HFF-Myc (cell line): ENCODE measurements around the gene GLB1L2.

Source experiments
- DNase-seq: peaks from one replicate; pipeline ENCODE4 v3.0.0-alpha.2; 2011; ENCODE audit warnings: low read depth; ENCODE audit errors: extremely low read depth
- H3K4me3 ChIP-seq: replicated peaks from 2 replicates; pipeline ENCODE4 v1.5.1; 2011; ENCODE audit warnings: low read depth, mild to moderate bottlenecking, control low read depth, low read length
- CTCF ChIP-seq: IDR thresholded peaks from 2 replicates; pipeline ENCODE4 v1.5.1; 2012; ENCODE audit warnings: mild to moderate bottlenecking, low read depth, low read length, control low read depth; ENCODE audit errors: missing control alignments

GLB1L2 gene

DNA sequence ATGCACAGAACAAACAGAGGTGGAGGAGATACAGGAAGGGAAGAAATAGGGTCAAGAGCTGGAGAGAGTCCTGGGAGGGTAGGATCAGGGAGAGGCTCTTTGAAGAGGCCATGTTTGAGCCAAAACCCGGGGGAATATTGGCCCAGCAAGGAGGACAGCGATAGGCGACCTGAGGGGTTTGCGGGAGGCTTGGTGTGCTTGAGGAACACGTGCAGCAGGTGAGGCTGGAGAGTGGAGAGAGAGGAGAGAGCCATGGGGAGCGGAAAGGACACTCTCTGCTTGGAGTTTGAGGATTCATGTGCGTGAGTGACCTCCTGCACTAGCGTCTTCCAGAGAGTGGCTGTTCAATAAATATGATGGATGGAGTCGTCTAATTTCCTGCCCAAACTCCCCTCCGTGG lies 84.9 kb downstream of the GLB1L2 start:
- TF ChIP-seq CTCF, result no peak
- no peak overlapping the region for H3K4me3 ChIP-seq
- DNase-seq, result no peak

DNA sequence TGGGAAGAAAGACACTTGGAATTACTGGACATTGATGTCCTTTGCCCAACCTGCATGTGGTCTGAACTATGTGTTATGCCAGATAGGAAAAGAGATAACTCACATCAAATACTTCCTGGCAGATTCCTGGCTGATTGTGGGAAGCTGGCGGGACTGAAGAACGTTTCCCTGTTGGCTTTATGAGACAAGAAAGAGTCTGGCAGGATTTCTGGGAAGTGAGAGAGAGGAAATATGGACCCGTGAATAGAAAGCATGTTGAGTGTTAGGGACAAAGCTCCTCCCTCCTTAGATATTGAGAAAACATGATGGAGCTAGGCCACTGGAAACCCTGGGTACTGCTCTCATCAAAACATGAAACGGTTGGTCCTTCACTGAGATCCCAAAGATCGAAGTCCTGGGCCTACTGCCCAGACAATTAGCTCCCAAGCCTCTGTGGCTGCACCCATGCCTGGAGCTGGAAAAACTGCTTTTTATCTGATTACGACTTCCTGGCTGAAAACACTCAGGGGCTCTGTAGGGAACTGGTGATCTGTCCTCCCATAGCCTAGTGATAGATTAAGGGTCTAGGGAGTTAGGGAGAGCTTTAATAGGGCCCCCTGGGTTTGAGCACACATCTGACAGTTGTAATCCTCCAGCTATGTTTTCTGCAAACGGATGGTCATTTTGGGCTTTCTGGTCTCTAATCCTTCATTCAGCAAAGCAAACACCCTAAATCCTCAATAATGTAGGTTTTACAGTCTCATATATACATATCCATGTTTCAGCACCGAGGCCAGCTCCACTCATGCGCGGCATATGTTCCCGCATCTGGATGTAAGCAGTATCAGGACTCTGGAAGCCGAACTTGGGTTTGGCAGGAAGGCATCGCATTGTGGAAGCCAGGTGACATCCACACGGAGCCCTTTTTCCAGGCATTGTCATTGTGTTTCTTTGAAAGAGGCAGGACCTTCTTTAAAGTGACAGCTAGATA lies 86.4 kb downstream of the GLB1L2 start:
- H3K4me3 ChIP-seq, result no peak overlapping the region
- no peak for TF ChIP-seq CTCF
- peak; percentile 6 for DNase-seq

GRCh38 chr11:134423106-134423505 lies 91.3 kb downstream of the GLB1L2 start:
- TF ChIP-seq CTCF, result no peak
- no peak overlapping the region for H3K4me3 ChIP-seq
- no peak for DNase-seq

DNA sequence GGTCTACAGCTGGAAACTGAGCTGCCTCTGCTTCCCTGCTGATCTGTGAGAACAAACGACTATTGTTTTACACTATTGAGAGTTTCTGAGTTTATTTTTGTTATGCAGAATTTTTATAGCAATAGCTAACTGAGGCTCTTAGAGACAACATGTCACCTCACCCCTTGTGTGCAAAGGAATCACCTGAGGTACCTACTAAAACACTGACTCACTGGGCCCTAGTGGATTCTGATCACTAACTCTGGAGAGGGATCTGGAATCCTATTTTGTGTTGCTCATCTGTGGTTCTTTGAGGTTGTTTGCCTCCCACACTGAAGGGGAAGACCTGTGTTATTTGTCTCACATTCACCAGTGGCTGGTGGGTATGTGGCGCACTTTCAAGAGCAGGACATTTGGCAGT lies 93.6 kb downstream of the GLB1L2 start:
- H3K4me3 ChIP-seq, result no peak overlapping the region
- TF ChIP-seq CTCF, result no peak
- DNase-seq, result no peak
